Measurements from ENCODE around the gene CLDN14.

- no peak for TF ChIP-seq CTBP1 (IDR thresholded peaks at IDR 0.05; ENCODE audit: borderline replicate concordance)
- no peak for TF ChIP-seq SP1 (IDR thresholded peaks at IDR 0.05)
- no peak for TF ChIP-seq SUZ12 (IDR thresholded peaks at IDR 0.05)
- TF ChIP-seq FOXM1 (IDR thresholded peaks at IDR 0.05; ENCODE audit: borderline replicate concordance) = no peak
- no peak for TF ChIP-seq BHLHE40 (IDR thresholded peaks at IDR 0.05; ENCODE audit: borderline replicate concordance)
- TF ChIP-seq TARDBP (IDR thresholded peaks at IDR 0.05) = no peak
Observed at GRCh38 chr21:36429947-36430546, 49.9 kb downstream of the CLDN14 start.

Measured in HEK293T (cell line).